ENCODE measurements around the gene MYO1C.

Gene MYO1C

DNA sequence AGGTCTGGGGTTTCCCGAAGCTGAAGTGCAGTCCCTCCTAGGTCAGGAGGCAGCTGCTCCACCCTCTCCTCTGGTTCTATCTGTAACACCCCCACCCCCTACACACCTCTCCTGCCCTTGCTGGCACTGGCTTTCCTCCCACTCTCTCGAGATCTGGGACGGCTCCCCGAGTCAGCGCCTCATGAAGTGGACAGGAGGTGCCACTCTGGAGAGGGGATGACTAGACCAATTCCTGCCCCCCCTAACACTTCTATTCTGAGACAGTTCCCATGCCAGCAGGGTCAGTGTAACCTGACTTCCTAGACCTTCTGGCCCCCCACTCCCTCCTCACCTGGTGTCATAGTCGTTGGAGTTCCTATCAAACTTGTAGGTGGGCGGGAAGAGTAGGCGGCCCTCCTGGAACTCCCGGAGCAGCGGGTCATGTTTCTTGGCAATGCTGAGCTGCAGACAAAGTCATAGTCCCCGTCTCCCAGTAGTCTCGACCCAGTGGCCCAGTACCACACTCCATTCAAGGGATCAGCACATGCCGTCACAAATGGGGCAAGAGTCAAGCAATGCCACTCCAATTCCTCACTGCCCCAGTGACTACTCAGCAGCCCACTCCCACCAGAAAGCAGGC is 14.3 kb upstream of the MYO1C start:
- DNase-seq (ENCODE audit: low spot score): no peak

DNA sequence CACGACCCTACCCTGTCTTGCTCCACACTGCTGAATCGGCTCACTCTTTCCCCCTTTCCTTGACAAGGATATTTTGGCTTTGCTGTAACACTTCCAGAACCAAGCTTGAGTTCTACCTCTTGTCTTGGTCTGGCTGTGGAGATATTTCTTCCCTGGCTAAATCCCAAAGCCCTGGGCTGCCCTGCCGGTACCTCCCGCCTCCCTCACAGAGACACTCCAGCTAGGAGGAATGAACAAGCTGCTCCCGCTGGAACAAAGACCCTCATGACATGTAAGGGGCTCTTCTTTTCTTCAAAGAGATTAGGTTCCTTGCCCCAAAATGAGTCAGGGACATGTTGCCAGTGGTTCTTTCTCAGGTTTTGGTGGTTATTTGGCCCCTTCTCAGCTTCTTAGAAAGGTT is 13.1 kb upstream of the MYO1C start:
- no peak for DNase-seq (ENCODE audit: low spot score)

DNA sequence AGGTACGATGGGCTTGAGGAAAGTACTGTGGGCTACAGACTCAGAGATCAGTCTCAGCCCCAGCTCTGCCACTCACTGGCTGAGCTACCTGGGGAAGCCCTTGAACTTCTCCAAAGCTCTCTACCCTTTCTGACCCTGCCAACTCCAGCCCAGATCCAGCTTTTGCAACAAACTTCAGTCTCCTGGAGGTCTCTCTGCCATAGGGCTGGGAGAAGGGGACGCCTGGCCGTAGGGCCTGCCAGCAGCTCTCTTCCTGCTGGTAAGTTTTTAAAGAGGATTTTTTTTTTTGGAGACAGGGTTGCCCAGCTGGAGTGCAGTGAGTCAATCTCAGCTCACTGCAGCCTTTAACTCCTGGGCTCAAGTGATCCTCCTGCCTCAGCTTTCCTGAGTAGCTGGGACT is 12.4 kb upstream of the MYO1C start:
- no peak for DNase-seq (ENCODE audit: low spot score)

DNA sequence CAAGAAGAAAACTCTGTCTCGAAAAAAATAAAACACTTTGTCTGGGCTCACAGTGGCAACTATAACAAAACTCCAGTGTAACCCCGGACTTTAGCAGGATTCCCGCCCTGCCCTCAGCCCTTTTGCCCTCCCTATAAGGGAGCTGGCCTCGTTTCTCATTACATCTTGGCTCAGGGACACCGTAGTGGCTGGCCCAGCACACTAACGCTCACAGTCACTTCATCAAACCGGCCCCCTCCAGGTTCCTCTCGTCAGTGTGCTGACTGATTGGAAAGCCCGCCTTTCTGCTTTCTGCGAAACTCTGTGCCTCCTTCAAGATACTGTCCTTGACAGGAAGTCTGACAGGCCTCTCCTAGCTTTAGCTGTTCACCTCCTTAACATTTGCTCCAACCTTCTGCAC is 11.2 kb upstream of the MYO1C start:
- DNase-seq (ENCODE audit: low spot score): no peak

DNA sequence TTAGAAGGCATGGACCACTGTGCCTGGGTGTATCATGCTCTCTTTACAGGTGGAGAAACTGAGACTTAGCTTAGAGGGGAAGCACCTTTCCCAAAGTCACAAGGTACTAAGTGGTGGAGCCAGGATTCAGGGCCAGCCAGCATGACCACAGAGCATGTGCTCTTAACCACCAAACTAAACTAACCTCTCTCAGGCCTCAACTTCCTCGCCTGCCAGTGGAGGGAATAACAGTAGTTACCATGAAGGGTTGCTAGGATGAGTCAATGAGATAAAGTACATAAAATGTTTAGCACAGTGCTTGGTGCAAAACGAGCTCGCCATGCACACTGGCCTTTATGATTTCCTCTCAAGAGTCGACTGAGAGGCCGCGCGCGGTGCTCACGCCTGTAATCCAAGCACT is 6.4 kb upstream of the MYO1C start:
- no peak for DNase-seq (ENCODE audit: low spot score)

DNA sequence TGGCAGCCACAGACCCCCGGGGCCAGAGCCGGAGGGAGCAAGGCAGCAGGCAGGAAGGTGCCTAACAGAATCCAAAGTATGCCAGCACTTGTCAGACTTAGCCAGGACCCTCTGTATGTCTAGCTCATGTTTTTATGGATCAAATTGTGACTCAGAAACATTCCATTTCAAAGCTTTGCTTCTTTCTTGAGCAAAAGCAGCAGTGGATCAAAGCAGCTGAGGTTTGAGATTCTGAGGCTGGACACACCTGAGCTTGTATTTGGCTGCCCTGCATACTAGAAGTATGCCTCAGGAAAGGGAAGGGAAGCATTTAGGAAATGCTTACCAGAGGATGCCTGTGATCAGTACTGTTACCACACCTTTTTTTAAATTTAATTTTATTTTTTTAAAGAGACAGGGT is 5.7 kb upstream of the MYO1C start:
- DNase-seq (ENCODE audit: low spot score): no peak

DNA sequence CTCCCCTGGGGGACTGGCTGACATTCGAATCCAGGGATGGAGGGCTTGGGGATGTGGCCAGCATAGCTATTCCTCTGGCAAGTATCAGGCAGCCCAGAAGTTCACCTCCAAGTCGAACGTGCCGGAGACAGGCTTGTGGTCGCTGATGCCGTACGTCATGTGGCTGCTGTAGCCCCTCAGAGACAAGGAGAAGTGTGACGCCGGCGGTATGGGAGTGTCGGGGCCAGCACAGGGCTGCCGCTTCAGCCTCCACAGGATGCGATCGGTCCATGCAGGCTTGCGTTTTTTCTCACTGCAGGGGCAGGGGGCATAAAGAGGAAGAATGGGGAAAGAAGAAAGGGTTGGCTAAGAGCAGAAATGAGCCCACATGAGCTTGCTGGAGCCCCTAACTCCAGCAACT is 5.3 kb upstream of the MYO1C start:
- no peak for DNase-seq (ENCODE audit: low spot score)

DNA sequence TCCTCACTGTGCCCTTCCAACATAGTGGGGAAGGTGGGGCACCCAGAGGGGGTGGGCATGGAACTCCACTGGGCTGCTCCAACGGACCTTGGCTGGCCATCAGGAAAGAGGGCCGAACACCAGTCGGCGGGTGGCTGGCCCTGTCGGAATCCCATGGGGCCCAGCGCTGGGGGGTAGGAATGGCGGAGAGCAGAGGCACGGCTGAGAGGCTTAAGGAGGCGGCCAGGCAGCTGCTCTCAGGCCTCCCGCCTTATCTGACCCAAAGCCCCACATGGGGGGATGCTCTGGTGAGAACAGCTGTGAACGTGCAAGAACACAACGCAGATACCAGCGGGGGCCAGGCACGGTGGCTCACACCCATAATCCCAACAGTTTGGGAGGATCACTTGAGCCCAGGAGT is 4.4 kb upstream of the MYO1C start:
- DNase-seq (ENCODE audit: low spot score): no peak

DNA sequence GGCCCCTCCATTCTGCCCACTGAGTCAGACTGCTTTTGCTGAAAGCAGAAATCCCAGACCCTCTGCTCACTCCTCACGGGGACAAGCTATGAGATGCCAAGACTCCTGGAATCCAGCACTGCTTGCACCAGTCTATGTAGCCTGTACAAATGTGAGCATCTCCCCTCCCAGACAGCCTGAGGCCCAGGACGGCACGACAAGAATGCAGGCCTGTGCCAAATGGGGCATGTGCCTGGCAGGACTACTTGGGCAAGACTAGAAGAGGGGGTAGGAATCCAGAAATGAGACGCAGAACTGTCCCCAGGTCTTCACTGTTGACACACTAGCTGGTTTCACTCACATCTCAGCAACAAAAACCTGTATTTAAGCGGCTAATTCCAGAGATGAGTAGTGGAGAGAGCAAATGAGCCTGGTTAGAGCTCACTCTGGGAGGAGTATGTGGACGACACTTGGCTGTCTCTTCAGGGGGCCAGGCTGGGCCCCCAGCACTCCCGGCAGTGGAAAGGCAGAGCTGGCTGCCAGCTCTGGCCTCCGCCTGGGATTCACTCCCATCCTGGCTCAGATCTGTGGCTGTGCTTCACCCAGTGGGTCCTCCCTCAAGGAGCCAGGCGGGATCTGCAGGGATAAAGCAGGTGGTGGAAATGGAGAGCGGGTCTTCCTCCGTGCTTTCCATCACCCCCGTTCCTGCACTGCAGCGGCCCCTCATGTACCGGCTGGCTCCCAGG is 2.9 kb upstream of the MYO1C start:
- no peak for DNase-seq (ENCODE audit: low spot score)

DNA sequence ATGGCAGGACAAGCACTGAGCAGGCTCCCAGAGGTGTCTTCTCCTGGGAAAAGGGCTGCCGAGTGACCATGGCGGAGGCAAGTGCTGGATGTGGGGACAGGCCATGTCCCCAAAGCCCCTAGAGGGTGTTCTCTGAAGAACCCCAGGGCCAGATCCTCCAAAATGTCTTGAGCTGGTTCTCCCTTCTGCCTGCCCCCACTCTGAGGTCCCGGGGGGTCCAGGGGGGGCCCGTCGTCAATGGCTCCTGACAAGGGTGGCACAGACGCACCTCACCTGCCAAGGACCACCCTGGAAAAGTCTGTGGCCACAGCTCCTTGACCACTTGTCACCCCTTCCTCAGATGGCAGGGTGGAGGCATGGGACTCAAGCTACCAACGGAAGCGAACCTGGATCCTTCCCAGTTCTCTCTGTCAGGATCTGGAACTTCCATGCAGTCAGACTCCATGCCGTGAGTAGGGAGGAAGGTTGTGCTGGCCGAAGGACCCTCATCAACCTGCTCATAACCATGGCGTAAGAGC is 2.3 kb upstream of the MYO1C start:
- DNase-seq (ENCODE audit: low spot score): no peak

DNA sequence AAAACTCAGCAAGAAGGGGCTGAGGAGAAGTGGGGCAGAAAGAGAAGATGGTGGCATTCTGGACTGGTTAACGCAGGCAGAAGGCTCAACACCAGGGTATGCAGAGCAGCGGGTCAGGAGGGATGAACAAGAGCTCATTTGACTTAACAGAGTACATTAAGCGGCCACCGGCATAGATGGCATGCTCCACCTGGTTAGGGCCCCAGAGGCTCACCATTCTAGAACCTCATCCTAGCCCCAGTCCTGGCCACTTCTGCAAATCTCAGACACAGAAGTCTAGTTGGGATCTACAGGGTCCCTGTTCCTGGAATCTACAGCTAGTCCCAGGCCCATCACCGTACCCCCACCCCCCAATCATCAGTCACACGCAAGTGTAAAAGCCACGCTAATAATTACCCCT is 1.7 kb upstream of the MYO1C start:
- no peak for DNase-seq (ENCODE audit: low spot score)

DNA sequence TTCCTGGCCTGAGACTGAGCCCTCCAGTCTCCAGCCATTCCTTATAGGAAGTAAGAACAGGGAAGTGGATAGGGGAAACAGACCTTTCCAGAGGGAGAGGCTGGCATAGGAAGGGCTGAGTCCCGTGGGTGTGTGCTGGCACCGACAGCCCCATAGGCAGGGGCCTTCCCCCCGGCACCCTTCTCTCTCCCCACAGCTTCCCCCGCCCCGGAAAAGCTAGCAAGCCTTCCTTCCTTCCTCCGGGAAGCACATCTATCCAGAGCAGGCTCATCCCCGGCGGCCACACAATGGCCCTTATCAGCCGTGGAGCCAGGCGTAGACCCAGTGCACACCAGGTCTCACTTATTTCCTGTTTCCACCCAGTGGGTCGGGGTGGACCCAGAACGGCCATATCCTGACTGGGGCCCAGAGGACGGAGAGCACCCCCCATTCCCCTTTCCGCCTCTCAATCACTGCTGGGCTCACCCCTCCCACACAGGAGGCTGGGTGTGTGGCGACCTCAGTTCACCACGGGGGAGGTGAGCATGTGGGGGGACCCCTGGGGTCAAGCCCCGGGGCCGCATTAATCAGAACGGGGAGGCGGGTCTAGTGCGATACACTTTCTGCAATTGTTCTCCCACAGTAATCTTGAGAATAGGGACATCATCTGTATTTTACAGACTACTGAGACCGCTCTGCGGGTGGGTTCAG is 950 bp upstream of the MYO1C start:
- no peak for DNase-seq (ENCODE audit: low spot score)

DNA sequence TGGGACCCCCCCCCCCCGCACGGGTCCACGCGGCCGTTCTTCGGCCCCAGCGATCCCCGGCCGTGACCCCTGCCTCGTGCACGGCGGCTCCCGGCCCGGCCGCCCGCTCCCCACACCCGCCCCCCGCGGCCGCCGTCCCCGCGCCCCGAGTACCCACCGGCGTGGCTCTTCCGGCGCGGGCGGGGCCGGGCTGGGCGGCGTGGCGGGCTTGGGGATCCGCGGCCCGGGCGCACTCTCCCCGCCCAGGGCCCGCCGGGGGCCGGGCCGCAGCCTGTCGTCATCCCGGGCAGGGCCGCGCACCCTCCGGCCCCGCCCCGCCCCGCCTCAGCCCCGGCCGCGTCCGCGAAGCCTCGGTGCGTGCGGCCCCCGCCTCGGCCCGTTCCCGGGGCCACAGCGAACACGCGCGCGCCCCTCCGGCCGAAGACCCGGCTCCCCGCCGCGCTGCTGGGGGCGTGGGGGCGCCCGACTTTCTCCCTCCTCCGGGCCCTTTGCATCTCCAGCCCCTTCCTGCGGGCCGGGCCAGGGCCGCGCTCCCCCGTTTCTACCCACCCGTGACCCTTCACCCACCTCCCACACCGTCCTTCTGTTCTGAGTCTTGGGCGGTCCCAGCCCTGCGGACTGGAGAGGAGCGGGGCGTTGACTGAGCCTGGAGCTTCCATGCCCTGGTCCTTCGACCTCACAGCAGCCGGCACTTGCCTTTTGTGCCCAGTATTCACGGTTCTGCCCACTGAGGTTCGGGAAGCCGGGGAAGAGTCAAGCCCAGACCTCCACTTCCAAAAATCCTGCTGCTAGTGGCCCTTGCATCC is 840 bp downstream of the MYO1C start:
- peak; percentile 37 for DNase-seq (ENCODE audit: low spot score)

DNA sequence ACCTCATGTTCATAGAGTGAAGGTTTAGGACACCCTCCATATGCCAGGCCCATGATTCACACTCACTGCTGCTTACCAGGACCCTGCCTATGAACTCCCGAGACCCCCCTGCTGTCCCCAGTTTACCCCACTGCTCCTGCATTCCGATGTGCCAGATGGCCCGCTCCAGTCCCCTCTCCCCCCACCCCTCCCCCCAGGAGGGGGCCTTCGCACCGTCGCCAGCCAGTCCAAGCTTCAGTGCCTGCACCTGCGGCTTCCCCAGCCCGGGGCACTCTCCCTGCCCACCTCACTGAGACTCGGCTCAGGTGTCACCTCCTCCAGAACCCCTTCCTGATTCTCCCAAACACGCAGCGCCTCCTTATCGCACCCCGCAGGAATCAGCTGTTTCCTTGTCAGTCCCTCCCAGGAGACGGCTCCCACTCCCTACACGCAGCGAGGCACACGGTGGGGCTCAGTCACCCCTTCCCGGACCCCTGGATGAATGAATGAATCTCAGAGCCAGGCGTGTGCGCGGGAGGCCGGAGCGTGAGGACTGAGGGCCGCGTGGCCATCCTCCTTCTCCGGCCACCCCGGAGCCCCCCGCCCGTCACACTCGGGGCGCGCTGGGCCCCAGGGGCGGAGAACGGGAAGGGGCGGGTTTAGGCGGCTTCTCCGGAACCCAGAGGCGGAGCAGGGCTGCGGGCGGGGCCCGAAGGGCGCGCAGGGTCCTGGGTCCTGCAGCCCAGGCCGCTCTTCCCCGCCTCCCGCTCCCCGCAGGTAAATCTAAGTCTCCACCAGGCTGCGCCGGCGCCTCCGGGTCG is 1.6 kb downstream of the MYO1C start:
- DNase-seq (ENCODE audit: low spot score): no peak

DNA sequence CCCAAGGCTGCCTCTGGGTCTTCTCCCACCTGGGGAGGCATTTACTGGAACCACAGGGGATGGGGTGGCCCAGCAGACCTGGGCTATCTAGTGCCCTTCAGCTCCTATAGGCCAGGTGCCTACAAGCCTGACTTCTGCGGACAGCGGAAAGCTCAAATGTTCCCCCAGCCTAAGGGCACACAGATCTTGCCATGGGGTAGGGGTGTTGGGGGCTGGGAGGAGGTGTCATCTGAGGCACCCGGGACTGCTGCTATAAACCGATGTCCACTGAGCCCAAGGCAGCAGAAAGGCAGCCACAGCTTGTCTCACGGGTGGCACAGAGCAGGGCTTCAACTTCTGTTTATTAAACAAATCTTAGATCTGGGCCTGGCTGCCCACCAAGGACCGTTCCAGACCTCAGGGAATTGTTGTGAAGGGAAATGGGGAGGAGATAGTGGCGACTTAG is 3.6 kb downstream of the MYO1C start:
- no peak for DNase-seq (ENCODE audit: low spot score)

DNA sequence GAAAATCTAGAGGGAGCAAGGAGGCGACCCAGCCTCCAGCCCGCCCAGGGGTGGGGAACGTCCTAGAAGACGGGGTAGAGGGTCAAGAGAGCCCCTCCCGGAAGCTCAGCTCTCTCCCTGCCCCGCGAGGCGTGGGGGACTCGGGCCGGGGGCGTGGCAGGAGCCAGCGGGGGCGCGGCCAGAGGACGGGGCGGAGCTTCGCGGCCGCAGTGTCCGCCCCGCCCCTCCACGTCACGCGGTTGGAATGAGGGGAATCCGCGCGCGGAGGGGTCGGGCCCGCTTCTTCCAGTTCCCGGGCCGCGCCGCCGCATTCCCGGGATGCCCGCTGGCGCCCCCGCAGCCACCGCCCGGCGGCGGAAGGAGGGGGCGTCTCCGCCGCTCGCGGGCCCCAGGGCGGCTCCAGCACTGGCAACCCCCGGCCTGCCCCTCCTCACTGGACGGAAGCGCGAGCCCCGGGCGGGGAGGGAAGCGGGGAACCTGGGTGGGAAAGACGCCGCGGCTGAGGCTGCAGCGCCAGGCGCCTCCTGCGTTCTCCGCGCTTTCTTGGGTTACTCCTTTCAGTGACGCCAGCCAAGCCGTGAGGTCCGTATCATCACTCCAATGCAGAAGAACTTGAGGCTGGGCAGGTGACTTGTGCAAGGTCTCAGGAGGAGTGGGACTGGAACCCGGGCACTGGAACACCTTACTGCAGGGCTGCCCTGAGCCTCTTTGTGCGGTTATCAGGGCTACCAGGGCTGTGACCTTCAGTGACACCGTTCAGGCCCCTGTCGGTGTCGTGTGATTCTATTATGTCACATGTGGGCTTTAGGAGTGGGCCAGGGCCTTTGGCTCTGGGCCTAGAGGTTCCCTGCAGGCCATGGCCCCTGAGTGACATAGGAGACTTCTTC is 4.3 kb downstream of the MYO1C start:
- peak; percentile 87 for DNase-seq (ENCODE audit: low spot score)

DNA sequence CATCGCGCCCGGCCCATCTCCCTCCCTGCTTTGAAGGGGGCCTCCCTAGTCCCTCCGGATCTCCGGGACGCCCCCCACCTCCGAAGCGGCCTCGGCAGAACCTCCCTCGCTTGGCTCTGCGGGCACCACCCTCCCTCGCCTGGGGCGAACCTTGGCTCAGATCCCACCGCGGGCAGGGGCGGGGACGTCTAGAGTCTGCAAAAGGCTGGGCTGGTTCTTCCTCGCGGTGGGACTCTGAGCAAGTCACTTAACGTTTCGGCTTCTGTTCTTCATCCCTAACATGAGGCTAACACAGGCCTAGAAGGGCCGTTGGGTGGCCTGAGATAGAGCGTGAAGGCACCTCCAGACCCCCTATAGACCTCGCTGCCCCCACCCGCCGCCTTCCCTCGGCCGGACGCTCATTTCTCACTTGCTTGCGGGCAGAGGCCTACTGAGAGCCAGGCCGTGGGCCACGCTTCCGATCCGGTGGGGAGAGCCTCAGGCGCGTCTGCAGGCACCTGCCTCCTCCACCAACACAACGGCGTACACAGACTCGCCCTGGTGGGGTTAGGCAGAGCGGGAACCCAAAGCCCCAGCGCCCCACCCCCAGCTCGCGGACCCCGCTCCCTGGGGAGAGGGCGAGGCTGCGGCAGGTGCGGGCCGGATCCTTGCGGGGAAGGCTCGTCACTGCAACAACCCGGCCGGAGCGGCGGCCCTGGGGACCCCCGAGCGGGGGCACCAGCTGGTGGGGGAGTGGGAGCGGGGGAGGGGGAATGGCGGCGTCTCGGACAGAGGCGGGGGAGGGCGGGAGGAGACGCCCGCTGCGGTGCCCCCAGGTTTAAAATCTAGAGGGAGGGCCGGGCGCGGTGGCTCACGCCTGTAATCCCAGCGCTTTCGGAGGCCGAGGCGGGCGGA is 5.4 kb downstream of the MYO1C start:
- DNase-seq (ENCODE audit: low spot score): peak; percentile 47

DNA sequence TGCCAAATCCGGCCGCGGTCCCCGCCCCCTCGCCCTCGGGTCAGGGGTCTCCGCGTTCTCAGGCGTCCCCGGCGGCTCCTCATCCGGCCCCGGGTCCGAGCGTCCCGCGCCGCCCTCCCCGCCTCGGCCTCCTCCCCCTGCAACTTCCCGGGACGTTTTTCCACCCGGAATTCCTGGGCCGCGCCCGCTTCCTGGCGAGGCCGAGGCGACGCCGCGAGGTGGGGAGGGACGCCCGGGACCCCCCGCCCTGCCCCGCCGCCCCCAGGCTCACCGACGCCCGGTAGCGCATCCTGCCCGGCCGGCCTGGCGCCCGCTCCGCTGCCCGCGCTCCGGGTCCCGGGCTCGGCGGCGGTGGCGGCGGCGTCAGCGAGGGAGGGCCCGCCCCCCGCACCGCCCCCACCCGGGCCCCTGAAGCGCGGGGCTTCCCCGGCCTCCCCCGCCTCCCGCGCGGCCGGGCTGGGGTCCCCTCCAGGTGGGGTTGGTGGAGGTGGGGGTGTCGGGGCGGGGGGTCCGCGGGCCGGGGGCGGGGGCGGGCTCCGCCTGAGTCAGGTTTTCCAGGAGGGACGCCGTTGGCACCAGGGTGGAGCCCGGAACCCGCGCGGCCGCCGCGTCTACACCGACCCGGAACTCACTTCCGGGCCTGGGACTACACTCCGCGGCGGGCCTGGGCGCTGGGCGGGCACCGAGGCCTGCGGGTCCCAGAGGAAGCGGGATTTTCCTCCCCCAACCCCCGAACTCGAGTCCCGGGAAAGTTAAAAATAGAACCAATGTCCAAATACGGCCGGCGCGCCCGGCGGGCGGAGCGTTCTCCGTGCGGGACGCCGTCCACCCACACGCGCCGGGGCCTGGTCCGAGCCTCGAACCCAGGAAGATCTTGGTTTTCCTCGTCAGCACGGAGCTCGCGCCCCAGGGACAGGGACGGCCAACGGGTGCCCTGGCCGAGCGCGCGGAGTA is 6.8 kb downstream of the MYO1C start:
- no peak for DNase-seq (ENCODE audit: low spot score)
